H9 (cell line): ENCODE measurements around the gene APBA2. TPM values are rescaled to one million over a fixed set of nuclear protein-coding genes. Genes with fewer than 3 reads are reported as not detected.

Experiments used
- DNase-seq: peaks from one replicate; pipeline ENCODE4 v3.0.0-alpha.2; 2017
- H2AFZ ChIP-seq: one replicate; pipeline ENCODE4 v1.6.1; 2013; ENCODE audit warnings: mild to moderate bottlenecking, low read length, control low read depth, moderate library complexity
- H2AK5ac ChIP-seq: 2 replicates; pipeline ENCODE4 v1.6.1; 2013; ENCODE audit warnings: low read length, control low read depth, mixed read lengths; ENCODE audit not compliant: insufficient read length
- H2BK120ac ChIP-seq: one replicate; pipeline ENCODE4 v1.6.1; 2013; ENCODE audit warnings: low read depth, mild to moderate bottlenecking, low read length, control low read depth, inconsistent platforms; ENCODE audit not compliant: poor library complexity, severe bottlenecking
- H2BK12ac ChIP-seq: 2 replicates; pipeline ENCODE4 v1.6.1; 2013; ENCODE audit warnings: low read length, control low read depth, mixed read lengths, low read depth; ENCODE audit not compliant: insufficient read length
- H2BK15ac ChIP-seq: 2 replicates; pipeline ENCODE4 v1.6.1; 2013; ENCODE audit warnings: low read depth, low read length, control low read depth
- H2BK20ac ChIP-seq: one replicate; pipeline ENCODE4 v1.6.1; 2013; ENCODE audit warnings: low read depth, mild to moderate bottlenecking, low read length, control low read depth, inconsistent platforms; ENCODE audit not compliant: poor library complexity, severe bottlenecking
- H2BK5ac ChIP-seq: 2 replicates; pipeline ENCODE4 v1.6.1; 2013; ENCODE audit warnings: low read length, control low read depth, mixed read lengths; ENCODE audit not compliant: insufficient read length
- H3K14ac ChIP-seq: 2 replicates; pipeline ENCODE4 v1.6.1; 2013; ENCODE audit warnings: low read length, control low read depth; ENCODE audit not compliant: insufficient read depth
- H3K18ac ChIP-seq: 2 replicates; pipeline ENCODE4 v1.6.1; 2013; ENCODE audit warnings: low read depth, mild to moderate bottlenecking, mixed read lengths, low read length, control low read depth; ENCODE audit not compliant: insufficient read length
- H3K23ac ChIP-seq: 2 replicates; pipeline ENCODE4 v1.6.1; 2013; ENCODE audit warnings: low read length, control low read depth, mixed read lengths, low read depth; ENCODE audit not compliant: insufficient read length
- H3K23me2 ChIP-seq: 2 replicates; pipeline ENCODE4 v1.6.1; 2013; ENCODE audit warnings: low read depth, mild to moderate bottlenecking, mixed read lengths, low read length, control low read depth; ENCODE audit not compliant: insufficient read length, poor library complexity, severe bottlenecking
- H3K27ac ChIP-seq: 2 replicates; pipeline ENCODE4 v1.5.1; 2013; ENCODE audit warnings: low read length, control low read depth, mixed read lengths, low read depth; ENCODE audit not compliant: insufficient read length
- H3K27me3 ChIP-seq: 2 replicates; pipeline ENCODE4 v1.6.1; 2013; ENCODE audit warnings: low read length, control low read depth, inconsistent platforms; ENCODE audit not compliant: insufficient read depth
- H3K4ac ChIP-seq: 2 replicates; pipeline ENCODE4 v1.6.1; 2013; ENCODE audit warnings: low read depth, mild to moderate bottlenecking, control low read depth, inconsistent platforms, low read length, moderate library complexity
- H3K4me1 ChIP-seq: 2 replicates; pipeline ENCODE4 v1.6.1; 2013; ENCODE audit warnings: low read length, control low read depth, inconsistent platforms; ENCODE audit not compliant: insufficient read depth
- H3K4me2 ChIP-seq: 2 replicates; pipeline ENCODE4 v1.6.1; 2013; ENCODE audit warnings: low read length, control low read depth, mixed read lengths; ENCODE audit not compliant: insufficient read length, insufficient read depth
- H3K56ac ChIP-seq: 2 replicates; pipeline ENCODE4 v1.6.1; 2013; ENCODE audit warnings: low read depth, mild to moderate bottlenecking, mixed read lengths, low read length, control low read depth; ENCODE audit not compliant: insufficient read length
- H3K79me1 ChIP-seq: 2 replicates; pipeline ENCODE4 v1.6.1; 2013; ENCODE audit warnings: low read depth, mild to moderate bottlenecking, moderate library complexity, low read length, control low read depth, inconsistent platforms; ENCODE audit not compliant: insufficient read depth, poor library complexity, severe bottlenecking
- H3K79me2 ChIP-seq: 2 replicates; pipeline ENCODE4 v1.6.1; 2013; ENCODE audit warnings: low read length, control low read depth, inconsistent platforms; ENCODE audit not compliant: insufficient read depth
- H3K9ac ChIP-seq: 2 replicates; pipeline ENCODE4 v1.6.1; 2013; ENCODE audit warnings: low read length, control low read depth, mixed read lengths; ENCODE audit not compliant: insufficient read length; ENCODE audit errors: extremely low read depth
- H3K9me3 ChIP-seq: one replicate; pipeline ENCODE4 v1.6.1; 2013; ENCODE audit warnings: low read depth, low read length, inconsistent platforms; ENCODE audit not compliant: control insufficient read depth
- H3T11ph ChIP-seq: one replicate; pipeline ENCODE4 v1.6.1; 2013; ENCODE audit warnings: mild to moderate bottlenecking, low read length, control low read depth, inconsistent platforms
- H4K20me1 ChIP-seq: one replicate; pipeline ENCODE4 v1.6.1; 2013; ENCODE audit not compliant: control insufficient read depth, insufficient read length, insufficient read depth
- H4K5ac ChIP-seq: 2 replicates; pipeline ENCODE4 v1.6.1; 2013; ENCODE audit warnings: low read depth, mild to moderate bottlenecking, mixed read lengths, low read length, control low read depth; ENCODE audit not compliant: insufficient read length
- H4K8ac ChIP-seq: replicated peaks from 2 replicates; pipeline ENCODE4 v1.6.1; 2013; ENCODE audit warnings: low read length, control low read depth, mixed read lengths, low read depth; ENCODE audit not compliant: insufficient read length
- H4K91ac ChIP-seq: 2 replicates; pipeline ENCODE4 v1.6.1; 2013; ENCODE audit warnings: low read depth, mild to moderate bottlenecking, moderate library complexity, mixed read lengths, low read length, control low read depth; ENCODE audit not compliant: insufficient read length
- H3K27ac Mint-ChIP-seq, 3 experiments: 2 replicates in 2 of 3; 3 replicates in 1 of 3; pipeline ENCODE4 v1.8.0; 2020 to 2021; ENCODE audit warnings: mixed read lengths in 3 of 3, mild to moderate bottlenecking in 1 of 3, moderate library complexity in 1 of 3
- H3K27me3 Mint-ChIP-seq: 2 replicates; pipeline ENCODE4 v1.8.0; 2021; ENCODE audit warnings: low read depth, mild to moderate bottlenecking, moderate library complexity, mixed read lengths
- H3K36me3 Mint-ChIP-seq, 3 experiments: 2 replicates in 2 of 3; 3 replicates in 1 of 3; pipeline ENCODE4 v1.8.0; 2020 to 2021; ENCODE audit warnings: low read depth in 3 of 3, mixed read lengths in 3 of 3; ENCODE audit not compliant: insufficient read depth in 1 of 3
- H3K4me1 Mint-ChIP-seq, 2 experiments: 2 replicates each; pipeline ENCODE4 v1.8.0; 2020; ENCODE audit warnings: mixed read lengths in 2 of 2
- H3K4me3 Mint-ChIP-seq, 2 experiments: 2 replicates in 1 of 2; 3 replicates in 1 of 2; pipeline ENCODE4 v1.8.0; 2020 to 2021; ENCODE audit warnings: mild to moderate bottlenecking in 2 of 2, mixed read lengths in 2 of 2, moderate library complexity in 1 of 2
- H3K9me3 Mint-ChIP-seq, 2 experiments: 2 replicates in 1 of 2; 3 replicates in 1 of 2; pipeline ENCODE4 v1.8.0; 2020; ENCODE audit warnings: mild to moderate bottlenecking in 2 of 2, mixed read lengths in 2 of 2, moderate library complexity in 1 of 2
- WGBS: extraction: QIAGEN DNeasy Blood & Tissue Kit; methylation state at CpG from one replicate; pipeline ENCODE4 v1.1.7; 2013; ENCODE audit warnings: missing lambda C conversion rate, low lambda C conversion rate, mixed read lengths; ENCODE audit not compliant: insufficient read length; ENCODE audit errors: extremely low coverage; 5-methylcytosine and 5-hydroxymethylcytosine counted together
- total RNA-seq: library from RNA; stranded (reverse); gene quantifications from 2 replicates; pipeline ENCODE4 v1.2.1, GENCODE V29; 2021
- TF ChIP-seq, protein P1 (sequence below): fragments of 200-600 bp; sonication (generic); conservative IDR thresholded peaks from 3 replicates; pipeline ENCODE4 v1.8.0; 2021; ENCODE audit warnings: antibody characterized with exemption, mild to moderate bottlenecking

The APBA2 gene
- total RNA-seq, 1 experiment from 2014 or later: 14.3 TPM

DNA sequence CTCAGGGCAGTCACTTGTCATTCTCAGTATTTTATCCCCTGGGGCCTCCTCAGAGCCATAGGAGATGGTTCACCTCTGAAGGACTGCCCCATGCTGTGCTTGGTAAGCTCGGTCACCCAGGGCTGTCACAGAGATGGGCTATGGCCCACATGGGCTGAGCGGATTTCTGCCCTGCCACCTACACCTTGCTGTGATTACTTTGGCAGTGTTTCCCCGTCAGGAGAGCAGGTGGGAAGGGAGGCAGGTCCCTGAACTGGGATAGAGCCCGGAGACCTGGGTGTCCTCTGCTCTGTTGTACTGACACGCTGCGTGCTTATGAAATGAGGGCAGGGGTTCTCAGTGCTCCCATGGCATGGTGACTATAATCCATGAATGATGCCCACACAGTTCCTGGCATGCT is 48.9 kb downstream of the APBA2 start:
- H3K18ac ChIP-seq: no peak overlapping the region
- no peak overlapping the region for H2AFZ ChIP-seq
- Mint-ChIP-seq H3K36me3 (peaks cover 0 to 8% (median 6%) of the 10 kb centered on the region in 3 experiments; a peak in 3 of 7 replicates), H3K9me3 (peaks cover 7 to 10% of the 10 kb centered on the region in 2 experiments; a peak in 4 of 5 replicates), H3K27me3 (no peaks in the 10 kb centered on the region; the same call in 1 of the 2 replicates), H3K4me3 (no peak overlapping the region), H3K27ac (no peak overlapping the region), H3K4me1 (peaks cover 24 to 27% of the 10 kb centered on the region in 2 experiments)
- H4K8ac ChIP-seq: no peak overlapping the region
- H4K20me1 ChIP-seq: no peaks in the 10 kb centered on the region
- no peaks in the 10 kb centered on the region for H3K79me2 ChIP-seq
- H3K9me3 ChIP-seq: no peaks in the 10 kb centered on the region
- H3K9ac ChIP-seq: no peak overlapping the region
- no peaks in the 10 kb centered on the region for H3K23me2 ChIP-seq
- no peak overlapping the region for H3K27ac ChIP-seq
- no peak overlapping the region for H2AK5ac ChIP-seq
- H2BK120ac ChIP-seq: no peak overlapping the region
- no peak overlapping the region for H3K4me2 ChIP-seq
- no peak for DNase-seq
- H3K79me1 ChIP-seq: no peaks in the 10 kb centered on the region
- no peaks in the 10 kb centered on the region for H3K27me3 ChIP-seq
- H3K14ac ChIP-seq: no peak overlapping the region
- H4K91ac ChIP-seq: no peak overlapping the region
- no peak overlapping the region for H3K56ac ChIP-seq
- no peak overlapping the region for H3T11ph ChIP-seq
- no peak overlapping the region for H3K4ac ChIP-seq
- no peak overlapping the region for H2BK20ac ChIP-seq
- no peak overlapping the region for H2BK5ac ChIP-seq
- TF ChIP-seq, protein P1, sequence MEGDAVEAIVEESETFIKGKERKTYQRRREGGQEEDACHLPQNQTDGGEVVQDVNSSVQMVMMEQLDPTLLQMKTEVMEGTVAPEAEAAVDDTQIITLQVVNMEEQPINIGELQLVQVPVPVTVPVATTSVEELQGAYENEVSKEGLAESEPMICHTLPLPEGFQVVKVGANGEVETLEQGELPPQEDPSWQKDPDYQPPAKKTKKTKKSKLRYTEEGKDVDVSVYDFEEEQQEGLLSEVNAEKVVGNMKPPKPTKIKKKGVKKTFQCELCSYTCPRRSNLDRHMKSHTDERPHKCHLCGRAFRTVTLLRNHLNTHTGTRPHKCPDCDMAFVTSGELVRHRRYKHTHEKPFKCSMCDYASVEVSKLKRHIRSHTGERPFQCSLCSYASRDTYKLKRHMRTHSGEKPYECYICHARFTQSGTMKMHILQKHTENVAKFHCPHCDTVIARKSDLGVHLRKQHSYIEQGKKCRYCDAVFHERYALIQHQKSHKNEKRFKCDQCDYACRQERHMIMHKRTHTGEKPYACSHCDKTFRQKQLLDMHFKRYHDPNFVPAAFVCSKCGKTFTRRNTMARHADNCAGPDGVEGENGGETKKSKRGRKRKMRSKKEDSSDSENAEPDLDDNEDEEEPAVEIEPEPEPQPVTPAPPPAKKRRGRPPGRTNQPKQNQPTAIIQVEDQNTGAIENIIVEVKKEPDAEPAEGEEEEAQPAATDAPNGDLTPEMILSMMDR: no peak
- H3K23ac ChIP-seq: no peak overlapping the region
- no CpG with 5 or more reads among the region's 6 CpGs for WGBS
- H4K5ac ChIP-seq: no peak overlapping the region
- no peak overlapping the region for H2BK12ac ChIP-seq
- no peak overlapping the region for H2BK15ac ChIP-seq
- H3K4me1 ChIP-seq: 0 out of 2 replicates have a peak, but pooled peaks cover 3% of the 10 kb centered on the region
